Central memory CD8-positive, alpha-beta T cell (primary cell): Measurements from ENCODE around the gene NUPR1.
"Not testable (repeated sequence)": the region's sequence is repeated elsewhere in the genome, so short reads cannot be mapped to it uniquely, and the experiment has no call there.

Experiments
- ATAC-seq: fragments of 150-1000 bp; cut with Tn5 transposase; replicated peaks from 2 replicates; pipeline ENCODE4 v1.10.0; 2022; ENCODE audit warnings: mild to moderate bottlenecking, moderate FRiP score, moderate number of reproducible peaks; ENCODE audit not compliant: poor library complexity, severe bottlenecking; ENCODE audit errors: extremely low read depth
- DNase-seq, 2 donors: peaks; one replicate each; pipeline ENCODE4 v3.0.0; 2021; ENCODE audit warnings: low spot score in 2 of 2
- H3K27ac Mint-ChIP-seq: one replicate; pipeline ENCODE4 v1.8.0; 2022; ENCODE audit warnings: low read depth, mild to moderate bottlenecking, moderate library complexity, mixed read lengths
- H3K27me3 Mint-ChIP-seq: one replicate; pipeline ENCODE4 v1.8.0; 2022; ENCODE audit warnings: mixed read lengths
- H3K36me3 Mint-ChIP-seq: one replicate; pipeline ENCODE4 v1.8.0; 2022; ENCODE audit warnings: mild to moderate bottlenecking, moderate library complexity, mixed read lengths; ENCODE audit not compliant: insufficient read depth
- H3K4me1 Mint-ChIP-seq: one replicate; pipeline ENCODE4 v1.8.0; 2022; ENCODE audit warnings: mixed read lengths
- H3K4me3 Mint-ChIP-seq: one replicate; pipeline ENCODE4 v1.8.0; 2022; ENCODE audit warnings: mild to moderate bottlenecking, moderate library complexity, mixed read lengths
- H3K9me3 Mint-ChIP-seq: one replicate; pipeline ENCODE4 v1.8.0; 2022; ENCODE audit warnings: mixed read lengths

The NUPR1 gene

GRCh38 chr16:28497861-28498599 is 40.7 kb downstream of the NUPR1 start:
- DNase-seq (no peak), ATAC-seq (no peak)
- Mint-ChIP-seq H3K27me3 (no peaks in the 10 kb centered on the region), H3K9me3 (no peaks in the 10 kb centered on the region), H3K36me3 (peaks cover 20% of the 10 kb centered on the region), H3K4me3 (peak overlapping the region; percentile 94), H3K27ac (no peak overlapping the region), H3K4me1 (peaks cover 47% of the 10 kb centered on the region)

GRCh38 chr16:28497386-28497785 is 41.4 kb downstream of the NUPR1 start:
- ATAC-seq, result no peak
- Mint-ChIP-seq H3K36me3 (peaks cover 20% of the 10 kb centered on the region), H3K27ac (peak overlapping the region; percentile 99), H3K27me3 (no peaks in the 10 kb centered on the region), H3K4me1 (peaks cover 47% of the 10 kb centered on the region), H3K9me3 (no peaks in the 10 kb centered on the region), H3K4me3 (peak overlapping the region; percentile 94)
- DNase-seq, result no peak

- Mint-ChIP-seq H3K4me1 (peaks cover 50% of the 10 kb centered on the region), H3K4me3 (peak overlapping the region; percentile 94), H3K27ac (peak overlapping the region; percentile 99), H3K9me3 (no peaks in the 10 kb centered on the region), H3K36me3 (peaks cover 22% of the 10 kb centered on the region), H3K27me3 (no peaks in the 10 kb centered on the region)
- ATAC-seq (no peak), DNase-seq (no peak)
Observed at GRCh38 chr16:28496844-28497243, 41.9 kb downstream of the NUPR1 start.

- Mint-ChIP-seq H3K4me1 (peaks cover 57% of the 10 kb centered on the region), H3K9me3 (no peaks in the 10 kb centered on the region), H3K27me3 (no peaks in the 10 kb centered on the region), H3K4me3 (peak overlapping the region; percentile 94), H3K27ac (peak overlapping the region; percentile 99), H3K36me3 (peaks cover 30% of the 10 kb centered on the region)
- ATAC-seq (no peak), DNase-seq (no peak)
Observed at GRCh38 chr16:28495795-28496749, 42.7 kb downstream of the NUPR1 start.

GRCh38 chr16:28495098-28495793 is 43.5 kb downstream of the NUPR1 start:
- ATAC-seq, result no peak
- Mint-ChIP-seq H3K27me3 (no peaks in the 10 kb centered on the region), H3K27ac (peak overlapping the region; percentile 99), H3K36me3 (peaks cover 31% of the 10 kb centered on the region), H3K4me3 (peak overlapping the region; percentile 94), H3K9me3 (no peaks in the 10 kb centered on the region), H3K4me1 (peaks cover 58% of the 10 kb centered on the region)
- DNase-seq, result no peak

GRCh38 chr16:28494121-28494851 is 44.5 kb downstream of the NUPR1 start, which contains the start of gene APOBR:
Gene APOBR, plus strand, starts transcription at chr16:28494643. Its CDS starts 39 bp downstream, at chr16:28494682.
- peaks cover 39% of the 10 kb centered on the region for H3K36me3 Mint-ChIP-seq
- ATAC-seq (peak; percentile 81), DNase-seq (peak; percentile 62 to 89)
- peaks cover 58% of the 10 kb centered on the region for H3K4me1 Mint-ChIP-seq
- peak within 1 kb of the TSS; percentile 99 for H3K27ac Mint-ChIP-seq
- H3K27me3 Mint-ChIP-seq, result no peaks in the 10 kb centered on the region
- peak within 1 kb of the TSS; percentile 94 for H3K4me3 Mint-ChIP-seq
- H3K9me3 Mint-ChIP-seq, result no peaks in the 10 kb centered on the region

GRCh38 chr16:28492511-28492910 is 46.3 kb downstream of the NUPR1 start:
- H3K4me1 Mint-ChIP-seq, result peaks cover 56% of the 10 kb centered on the region
- peak overlapping the region; percentile 94 for H3K4me3 Mint-ChIP-seq
- DNase-seq (no peak), ATAC-seq (no peak)
- no peaks in the 10 kb centered on the region for H3K9me3 Mint-ChIP-seq
- peaks cover 42% of the 10 kb centered on the region for H3K36me3 Mint-ChIP-seq
- H3K27me3 Mint-ChIP-seq, result no peaks in the 10 kb centered on the region
- peak overlapping the region; percentile 99 for H3K27ac Mint-ChIP-seq

GRCh38 chr16:28491970-28492474 is 46.8 kb downstream of the NUPR1 start, which contains the start of gene CLN3:
Gene CLN3, minus strand, starts transcription at chr16:28492074. Its CDS starts 315 bp downstream, at chr16:28491759.
- peak within 1 kb of the TSS; percentile 94 for H3K4me3 Mint-ChIP-seq
- H3K36me3 Mint-ChIP-seq, result peaks cover 38% of the 10 kb centered on the region
- H3K27me3 Mint-ChIP-seq, result no peaks in the 10 kb centered on the region
- peak; percentile 79 to 88 for DNase-seq
- H3K4me1 Mint-ChIP-seq, result peaks cover 56% of the 10 kb centered on the region
- no peaks in the 10 kb centered on the region for H3K9me3 Mint-ChIP-seq
- peak within 1 kb of the TSS; percentile 99 for H3K27ac Mint-ChIP-seq
- ATAC-seq, result peak; percentile 72

- no peak for DNase-seq
Observed at GRCh38 chr16:28491230-28491969, 47.4 kb downstream of the NUPR1 start.

GRCh38 chr16:28486266-28486665 is 52.5 kb downstream of the NUPR1 start:
- Mint-ChIP-seq H3K9me3 (no peaks in the 10 kb centered on the region), H3K4me1 (peaks cover 18% of the 10 kb centered on the region), H3K4me3 (no peak overlapping the region), H3K27me3 (no peaks in the 10 kb centered on the region), H3K27ac (no peak overlapping the region), H3K36me3 (peaks cover 48% of the 10 kb centered on the region)
- DNase-seq, result no peak
- ATAC-seq, result no peak

More at GRCh38 chr16:28491230-28491969, 47.4 kb downstream of the NUPR1 start:
- peak overlapping the region; percentile 99 for H3K27ac Mint-ChIP-seq
- H3K9me3 Mint-ChIP-seq, result no peaks in the 10 kb centered on the region
- H3K36me3 Mint-ChIP-seq, result peaks cover 38% of the 10 kb centered on the region
- no peaks in the 10 kb centered on the region for H3K27me3 Mint-ChIP-seq
- peak overlapping the region; percentile 94 for H3K4me3 Mint-ChIP-seq
- ATAC-seq, result no peak
- peaks cover 53% of the 10 kb centered on the region for H3K4me1 Mint-ChIP-seq

GRCh38 chr16:28483361-28483760 is 55.4 kb downstream of the NUPR1 start:
- not testable (repeated sequence) for H3K27me3 Mint-ChIP-seq, DNase-seq, H3K9me3 Mint-ChIP-seq, ATAC-seq, H3K4me3 Mint-ChIP-seq
- Mint-ChIP-seq H3K27ac (peak overlapping the region; percentile 75), H3K4me1 (peaks cover 16% of the 10 kb centered on the region), H3K36me3 (peaks cover 50% of the 10 kb centered on the region)
